NCI-H774 (cell line): Measurements from ENCODE around the gene BORA.
A peak's percentile ranks its signal among the peaks of the same experiment; 100 is the strongest.
"Not testable (repeated sequence)": the region's sequence is repeated elsewhere in the genome, so short reads cannot be mapped to it uniquely, and the experiment has no call there.

Experiments used
- DNase-seq: peaks from one replicate; lab custom pipeline; 2025; lab: John Stamatoyannopoulos, UW

BORA gene

GRCh38 chr13:72727417-72728289 lies at the start of gene BORA, which contains the start of gene MZT1:
Gene BORA (plus strand): TSS chr13:72727923. CDS start chr13:72728941, 1,018 bp downstream.
Gene MZT1 (minus strand): TSS chr13:72727629. CDS start chr13:72727602, 27 bp downstream.
- peak; percentile 86 for DNase-seq

GRCh38 chr13:72678312-72678711 lies 49.4 kb upstream of the BORA start:
- DNase-seq, result no peak

- no peak for DNase-seq
These were observed 47.4 kb upstream of the BORA start for GRCh38 chr13:72680353-72680752.

- no peak for DNase-seq
These were observed 41.0 kb upstream of the BORA start for GRCh38 chr13:72686766-72687165.

GRCh38 chr13:72689181-72689696 lies 38.5 kb upstream of the BORA start:
- DNase-seq, result no peak

- no peak for DNase-seq
These were observed 34.7 kb upstream of the BORA start for GRCh38 chr13:72692884-72693514.

- DNase-seq, result no peak
These were observed 33.9 kb upstream of the BORA start for GRCh38 chr13:72693832-72694231.

GRCh38 chr13:72694314-72694713 lies 33.4 kb upstream of the BORA start:
- no peak for DNase-seq

GRCh38 chr13:72696579-72696978 lies 31.1 kb upstream of the BORA start:
- DNase-seq, result no peak

GRCh38 chr13:72698164-72698563 lies 29.6 kb upstream of the BORA start:
- no peak for DNase-seq

GRCh38 chr13:72700509-72700908 lies 27.2 kb upstream of the BORA start:
- no peak for DNase-seq

GRCh38 chr13:72716776-72717175 lies 10.9 kb upstream of the BORA start:
- DNase-seq, result no peak

GRCh38 chr13:72726185-72726584 lies 1.5 kb upstream of the BORA start:
- not testable (repeated sequence) for DNase-seq

GRCh38 chr13:72726726-72727416 lies 852 bp upstream of the BORA start:
- peak; percentile 11 for DNase-seq

GRCh38 chr13:72728290-72728605 lies 525 bp downstream of the BORA start:
- no peak for DNase-seq

- DNase-seq, result no peak
These were observed 9.3 kb downstream of the BORA start for GRCh38 chr13:72737033-72737432.

- DNase-seq, result no peak
These were observed 12.3 kb downstream of the BORA start for GRCh38 chr13:72740015-72740414.

GRCh38 chr13:72745260-72745659 lies 17.5 kb downstream of the BORA start:
- DNase-seq, result no peak

GRCh38 chr13:72751220-72751619 lies 23.5 kb downstream of the BORA start:
- DNase-seq, result no peak

GRCh38 chr13:72754111-72754510 lies 26.4 kb downstream of the BORA start:
- DNase-seq, result no peak

GRCh38 chr13:72757792-72758535 lies 30.2 kb downstream of the BORA start:
- DNase-seq, result no peak

- no peak for DNase-seq
These were observed 32.5 kb downstream of the BORA start for GRCh38 chr13:72760189-72760588.
